GM19043 (cell line): Measurements from ENCODE around the gene MSL2.
"Not testable (repeated sequence)": the region's sequence is repeated elsewhere in the genome, so short reads cannot be mapped to it uniquely, and the experiment has no call there.

Source experiments
- ATAC-seq: cut with Tn5 transposase; IDR thresholded peaks from one replicate; pipeline ENCODE4 v1.9.1; 2021; ENCODE audit warnings: low read depth; ENCODE audit not compliant: unreplicated experiment

Gene MSL2

DNA sequence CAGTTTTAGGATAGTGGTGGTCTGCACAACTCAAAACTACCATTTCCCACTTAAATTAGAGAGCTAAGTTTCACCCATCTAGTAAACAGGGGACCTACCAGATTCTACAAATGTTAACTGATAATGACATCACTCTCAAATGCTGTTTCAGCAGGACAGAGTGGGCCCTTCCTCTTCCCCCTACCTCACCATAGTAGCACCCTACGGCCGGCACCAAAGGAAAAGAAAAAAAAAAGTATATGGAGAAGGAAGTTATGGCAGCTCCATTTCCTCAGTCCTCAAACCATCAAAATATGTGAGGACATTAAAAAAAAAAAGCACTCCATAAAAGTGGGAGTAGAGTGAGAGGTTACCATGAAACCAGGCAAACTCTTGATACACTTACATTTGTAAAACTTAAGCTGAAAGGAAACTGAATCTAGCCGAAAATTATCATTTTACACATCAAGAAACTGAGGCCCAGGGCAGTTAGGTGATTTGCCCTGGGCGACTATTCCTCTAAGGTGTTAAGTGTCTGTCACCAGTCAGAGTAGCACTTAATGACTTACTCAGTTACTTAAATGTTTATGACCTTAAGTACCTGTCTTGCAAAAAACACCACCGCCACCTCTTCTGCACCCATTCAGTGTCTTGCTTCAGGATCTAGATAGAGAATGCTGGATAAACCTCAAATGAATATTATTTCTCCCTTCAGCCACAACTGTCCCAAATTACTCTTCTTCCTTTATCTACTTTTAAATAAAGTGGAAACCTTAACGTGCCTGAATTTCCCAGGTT lies 2.7 kb downstream of the MSL2 start:
- no peak for ATAC-seq

DNA sequence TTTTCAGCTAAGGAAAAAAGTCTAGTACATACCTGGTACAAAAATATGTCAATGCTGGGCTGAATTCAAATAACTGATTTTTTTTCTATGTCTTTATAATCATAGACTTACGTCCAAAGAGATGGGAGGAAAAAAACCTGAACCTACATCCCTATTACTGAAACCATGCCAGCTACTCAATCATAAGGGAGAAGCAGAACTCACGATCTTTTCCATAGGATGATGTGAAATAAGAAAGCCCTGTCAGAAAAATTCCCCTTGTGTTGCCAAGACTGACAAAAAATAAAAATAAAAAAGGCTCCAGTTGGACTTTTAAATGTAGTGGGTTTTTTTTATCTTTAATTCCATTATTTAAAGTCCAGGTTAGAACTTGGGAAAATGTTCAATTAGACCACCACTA lies 3.3 kb downstream of the MSL2 start:
- no peak for ATAC-seq

- ATAC-seq, result not testable (repeated sequence)
Observed at GRCh38 chr3:136192195-136192594, 3.9 kb downstream of the MSL2 start.

- ATAC-seq, result no peak
Observed at GRCh38 chr3:136189859-136190617, 6.1 kb downstream of the MSL2 start.

GRCh38 chr3:136189043-136189442 lies 7.1 kb downstream of the MSL2 start:
- no peak for ATAC-seq

DNA sequence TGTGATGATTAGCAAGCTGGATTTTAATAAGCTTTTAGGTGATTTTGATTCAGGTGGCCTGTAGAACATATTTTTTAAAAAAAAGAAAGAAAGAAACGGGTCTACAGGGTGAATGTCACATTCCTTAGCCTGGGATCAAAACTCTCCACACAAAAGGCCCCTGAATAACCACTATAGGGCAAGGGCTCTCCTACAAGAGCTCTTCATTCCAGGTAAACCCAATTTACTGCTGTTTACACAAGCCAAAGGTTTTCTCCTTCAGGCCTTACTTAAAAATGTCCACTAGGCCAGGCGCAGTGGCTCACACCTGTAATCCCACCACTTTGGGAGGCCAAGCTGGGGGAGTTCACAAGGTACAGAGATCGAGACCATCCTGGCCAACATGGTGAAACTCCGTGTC lies 8.3 kb downstream of the MSL2 start:
- ATAC-seq, result no peak

GRCh38 chr3:136186846-136187245 lies 9.3 kb downstream of the MSL2 start:
- ATAC-seq, result no peak

- ATAC-seq, result no peak
Observed at GRCh38 chr3:136186344-136186743, 9.8 kb downstream of the MSL2 start.

DNA sequence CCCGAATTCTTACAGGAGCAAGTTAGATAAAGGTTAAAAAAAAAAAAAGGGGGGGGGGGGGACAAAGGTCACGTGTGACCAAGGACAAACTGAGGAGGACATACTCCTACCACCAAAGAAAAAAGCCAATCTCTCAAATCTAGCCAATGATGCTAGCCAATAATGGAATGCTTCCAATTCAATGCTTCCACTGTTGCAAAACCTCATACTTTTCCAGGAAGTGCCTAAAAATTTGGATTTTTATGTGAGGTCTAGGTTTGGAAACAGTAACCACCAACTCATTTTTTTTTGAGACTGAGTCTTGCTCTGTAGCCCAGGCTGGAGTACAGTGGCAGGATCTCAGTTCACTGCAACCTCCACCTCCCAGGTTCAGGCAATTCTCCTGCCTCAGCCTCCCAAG lies 11.4 kb downstream of the MSL2 start:
- no peak for ATAC-seq

DNA sequence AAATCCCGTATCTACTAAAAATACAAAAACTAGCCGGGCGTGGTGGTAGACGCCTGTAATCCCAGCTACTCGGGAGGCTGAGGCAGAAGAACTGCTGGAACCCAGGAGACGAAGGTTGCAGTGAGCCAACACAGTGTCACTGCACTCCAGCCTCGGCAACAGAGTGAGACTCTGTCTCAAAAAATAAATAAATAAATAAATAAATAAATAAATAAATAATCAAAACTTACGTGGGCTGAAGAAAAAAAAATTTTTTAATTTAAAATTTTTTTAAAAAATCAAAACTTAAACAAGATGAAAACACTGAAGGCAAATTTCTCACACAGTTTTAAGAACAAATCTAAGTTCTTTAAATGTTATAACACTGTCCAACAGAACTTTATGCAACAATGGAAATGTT lies 14.4 kb downstream of the MSL2 start:
- ATAC-seq, result no peak

DNA sequence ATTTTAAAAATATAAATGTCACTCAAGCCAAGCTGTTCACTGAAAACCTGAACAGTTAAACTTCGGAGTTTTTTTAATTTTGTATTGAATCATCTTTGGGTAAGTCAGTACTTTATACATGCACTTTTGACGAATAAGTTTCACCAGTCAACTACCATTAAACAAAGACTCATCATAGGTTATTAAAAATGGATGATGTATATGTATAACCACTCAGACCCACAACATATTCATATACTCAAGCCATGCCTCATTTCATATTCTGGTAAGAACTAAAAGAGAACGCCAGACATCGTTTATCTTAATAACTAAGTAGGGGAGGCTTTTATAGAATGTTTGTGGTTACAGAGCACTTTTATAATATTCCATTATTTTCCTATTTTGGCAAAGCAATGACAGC lies 18.3 kb downstream of the MSL2 start:
- ATAC-seq, result no peak

DNA sequence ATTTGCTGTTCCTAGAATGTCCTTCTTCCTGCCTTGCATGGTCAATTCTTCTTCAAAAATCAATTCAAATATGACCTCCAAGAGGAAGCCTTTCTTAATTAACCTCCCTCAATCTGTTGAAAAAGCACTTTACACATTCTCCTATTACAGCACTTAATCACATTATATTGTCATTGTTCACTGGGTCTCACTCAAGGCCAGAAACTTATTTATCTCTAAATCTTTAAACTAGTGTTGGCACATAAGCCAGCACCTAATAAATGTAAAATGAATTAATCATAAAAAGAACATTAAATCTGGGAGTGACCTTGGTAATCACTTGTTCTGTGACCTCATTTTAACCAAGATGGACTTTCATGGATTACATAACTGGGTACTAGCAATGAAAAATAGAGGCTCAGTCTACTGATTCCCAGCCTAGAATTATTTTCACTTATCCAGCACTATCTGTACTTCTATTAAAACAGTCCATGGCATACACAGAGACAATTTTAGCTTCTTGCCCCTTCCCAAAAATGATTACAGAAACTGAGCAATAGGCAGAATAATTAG lies 22.1 kb downstream of the MSL2 start:
- ATAC-seq, result no peak

- ATAC-seq, result no peak
Observed at GRCh38 chr3:136171097-136171542, 25.0 kb downstream of the MSL2 start.

GRCh38 chr3:136168236-136168635 lies 27.9 kb downstream of the MSL2 start:
- ATAC-seq, result not testable (repeated sequence)

- no peak for ATAC-seq
Observed at GRCh38 chr3:136166507-136166906, 29.6 kb downstream of the MSL2 start.

GRCh38 chr3:136163607-136164006 lies 32.5 kb downstream of the MSL2 start:
- ATAC-seq, result not testable (repeated sequence)

- no peak for ATAC-seq
Observed at GRCh38 chr3:136162322-136162721, 33.8 kb downstream of the MSL2 start.

- no peak for ATAC-seq
Observed at GRCh38 chr3:136161516-136161915, 34.6 kb downstream of the MSL2 start.

- ATAC-seq, result no peak
Observed at GRCh38 chr3:136152963-136153362, 43.2 kb downstream of the MSL2 start.

- no peak for ATAC-seq
Observed at GRCh38 chr3:136152176-136152843, 43.8 kb downstream of the MSL2 start.

- ATAC-seq, result no peak
Observed at GRCh38 chr3:136151219-136151618, 44.9 kb downstream of the MSL2 start.
